ENCODE results near the gene AKNAD1.

The AKNAD1 gene

DNA sequence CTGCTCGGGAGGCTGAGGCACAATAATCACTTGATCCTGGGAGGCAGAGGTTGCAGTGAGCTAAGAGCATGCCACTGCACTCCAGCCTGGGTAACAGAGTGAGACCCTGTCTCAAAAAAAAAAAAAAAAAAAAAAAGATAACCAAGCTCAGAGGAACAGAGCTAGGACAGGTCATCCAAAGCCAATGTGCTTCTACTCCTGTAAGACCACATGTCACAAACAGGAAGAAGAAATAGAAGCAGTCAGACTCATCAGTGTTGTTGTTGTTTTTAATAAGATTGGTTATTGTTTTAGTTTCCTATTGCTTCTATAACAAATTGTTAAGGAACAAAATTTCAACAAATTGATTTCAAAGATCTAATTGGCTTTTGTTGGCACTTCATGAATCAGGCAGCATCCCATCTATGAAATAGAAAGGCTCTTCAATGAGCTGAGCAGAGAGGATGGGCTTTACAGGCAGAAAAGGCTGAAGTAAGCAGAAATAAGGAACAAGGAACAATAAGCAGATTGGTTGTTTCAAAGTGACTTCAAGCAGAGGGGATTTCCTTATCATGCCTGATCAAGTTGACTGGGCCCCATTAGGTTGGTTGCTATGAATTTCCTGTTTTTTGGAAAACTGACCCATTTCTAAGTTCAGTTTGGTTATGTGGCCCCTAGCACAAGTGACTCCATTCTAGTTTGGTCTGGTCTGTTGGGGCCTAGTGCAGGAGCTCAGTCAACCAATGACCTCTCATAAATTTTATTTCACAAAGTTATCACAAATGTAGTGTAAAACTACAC lies 6.0 kb upstream of the AKNAD1 start:
- no peak for DNase-seq (ENCODE audit: low spot score)

DNA sequence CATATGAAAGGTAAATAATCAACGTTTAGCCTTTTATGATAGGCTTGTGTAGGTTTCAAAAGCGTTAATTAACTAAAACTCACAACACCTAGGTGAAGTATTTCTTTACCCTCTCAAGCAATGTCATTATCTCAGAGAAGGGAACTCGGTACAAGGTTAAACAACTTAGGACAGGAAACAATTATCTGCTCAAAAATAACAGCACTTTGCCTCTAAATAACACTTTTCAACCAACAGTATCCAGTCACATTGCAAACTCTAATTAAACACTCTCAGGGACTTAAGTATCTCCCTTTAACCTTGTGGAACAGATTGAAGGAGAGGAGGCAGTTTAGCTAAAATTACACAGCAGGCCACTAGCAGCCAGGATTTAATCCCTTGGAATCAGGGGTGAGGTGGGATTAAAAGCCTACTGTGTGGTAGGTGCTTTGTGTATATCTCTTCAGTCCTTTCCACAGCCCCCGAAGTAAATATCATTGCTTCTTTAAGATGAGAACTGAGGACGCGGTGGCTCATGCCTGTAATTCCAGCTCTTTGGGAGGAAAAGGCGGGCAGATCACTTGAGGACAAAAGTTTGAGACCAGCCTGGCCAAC lies 5.2 kb upstream of the AKNAD1 start:
- DNase-seq (ENCODE audit: low spot score), result no peak

DNA sequence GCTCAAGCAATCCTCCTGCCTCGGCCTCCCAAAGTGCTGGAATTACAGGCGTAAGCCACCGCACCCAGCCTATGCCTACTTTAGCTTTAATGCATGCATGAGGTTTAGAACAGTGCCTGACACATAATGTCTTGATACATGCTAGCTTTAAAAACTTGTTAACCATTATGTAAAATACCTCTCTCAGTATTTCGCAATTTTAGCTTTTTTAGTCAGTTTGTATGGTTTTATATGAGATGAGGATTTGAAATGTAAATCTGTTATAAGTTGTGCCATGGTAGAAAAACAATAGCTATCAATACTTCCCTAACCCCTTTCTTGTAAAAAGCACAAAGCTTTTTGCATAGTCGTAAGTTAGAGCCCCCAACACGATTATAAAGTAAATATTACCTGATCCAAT lies 4.7 kb upstream of the AKNAD1 start:
- DNase-seq (ENCODE audit: low spot score), result no peak

- no peak for DNase-seq (ENCODE audit: low spot score)
Observed at GRCh38 chr1:108860190-108860907, 3.5 kb upstream of the AKNAD1 start.

- no peak for DNase-seq (ENCODE audit: low spot score)
Observed at GRCh38 chr1:108858230-108858950, 1.5 kb upstream of the AKNAD1 start.

- no peak for DNase-seq (ENCODE audit: low spot score)
Observed at GRCh38 chr1:108854221-108855019, 2.5 kb downstream of the AKNAD1 start.

DNA sequence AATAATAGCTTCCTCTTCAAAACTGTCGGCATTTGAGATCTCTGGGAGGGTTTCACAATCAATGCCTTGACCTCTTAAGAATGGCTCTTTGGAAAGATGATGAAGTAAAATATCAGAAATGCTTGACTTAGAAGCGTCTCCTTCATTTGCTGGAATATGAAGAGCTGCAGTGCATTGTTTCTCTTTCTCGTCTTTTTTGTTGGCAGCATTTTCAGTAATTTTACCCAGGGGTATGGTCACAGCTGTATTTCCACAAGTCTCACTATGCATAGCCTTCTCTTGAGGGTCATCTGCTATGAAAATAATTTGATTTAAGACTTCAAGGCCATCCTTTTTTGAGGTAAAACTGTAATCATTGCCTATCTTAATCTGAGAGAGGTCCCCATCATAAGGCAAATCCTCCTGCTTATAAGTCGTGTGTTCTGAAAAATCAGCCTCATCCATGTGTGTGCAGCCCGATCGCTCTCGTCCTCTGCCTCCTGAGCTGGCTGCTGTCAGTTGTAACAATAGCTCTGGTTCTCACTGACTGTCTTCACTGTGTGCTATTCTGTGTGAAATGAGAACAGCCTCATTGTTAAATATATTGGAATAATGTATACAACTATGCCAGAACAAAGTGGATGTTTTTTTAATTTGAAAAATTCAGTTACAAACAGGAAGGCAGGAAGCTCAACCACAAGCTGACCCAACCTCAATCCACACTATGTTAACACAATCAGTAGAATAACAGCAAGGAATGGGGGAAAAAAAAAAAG lies 4.5 kb downstream of the AKNAD1 start:
- DNase-seq (ENCODE audit: low spot score), result no peak

DNA sequence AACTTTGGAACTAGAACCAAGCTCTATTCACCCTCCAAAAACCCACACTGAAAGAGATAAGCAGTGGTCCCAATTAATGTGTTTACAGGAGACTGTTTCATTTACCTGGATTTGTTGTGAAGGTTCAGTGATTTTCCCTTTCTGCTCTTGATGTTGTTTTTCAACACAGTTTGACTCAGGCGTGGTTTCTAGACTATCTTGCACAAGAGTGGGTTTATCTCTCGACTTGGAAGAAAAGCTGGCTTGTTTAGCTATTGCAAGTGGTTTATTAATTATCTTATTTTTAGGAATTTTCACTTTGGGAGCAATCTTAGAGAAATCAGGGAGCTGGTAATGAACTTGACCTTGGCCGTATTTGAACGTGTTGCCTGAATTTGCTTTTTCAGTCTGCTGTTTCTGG lies 5.3 kb downstream of the AKNAD1 start:
- DNase-seq (ENCODE audit: low spot score), result no peak

DNA sequence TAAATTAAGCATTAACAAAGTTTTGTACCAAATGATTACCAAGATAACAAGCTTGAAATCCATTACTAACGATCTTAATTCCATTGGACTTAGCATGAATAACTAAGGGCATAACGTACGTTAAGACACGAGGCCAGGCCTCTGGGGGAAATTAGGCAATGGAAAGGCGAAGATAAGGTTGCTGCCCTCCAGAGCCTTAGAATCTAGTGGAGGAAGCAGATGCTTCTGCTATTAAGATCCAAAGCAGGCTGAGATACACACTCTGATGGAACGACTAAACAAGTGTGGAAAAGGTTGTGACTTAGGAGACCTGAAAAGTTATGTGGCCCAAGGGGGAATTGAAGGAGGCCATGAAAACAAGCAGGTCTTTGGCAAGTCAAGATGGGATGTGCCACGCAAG lies 6.0 kb downstream of the AKNAD1 start:
- DNase-seq (ENCODE audit: low spot score), result no peak

DNA sequence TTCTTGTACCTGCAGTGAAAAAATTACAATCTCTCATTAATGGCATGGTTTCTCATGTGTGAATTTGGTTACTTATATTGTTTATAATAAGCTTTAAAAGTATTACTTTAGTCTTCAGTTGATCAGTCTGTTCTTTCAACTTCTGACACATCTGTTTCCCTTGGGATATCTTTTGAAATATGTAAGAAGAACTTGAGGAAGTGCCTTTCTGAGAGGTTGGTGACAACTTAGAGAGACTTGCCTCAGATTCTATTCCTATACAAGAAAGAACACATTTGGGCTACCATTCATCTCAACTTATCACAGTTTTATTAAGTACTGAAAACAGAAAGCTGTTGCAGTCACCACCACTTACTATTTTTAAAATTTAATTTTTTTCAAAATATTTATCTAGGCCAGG lies 8.1 kb downstream of the AKNAD1 start:
- DNase-seq (ENCODE audit: low spot score), result no peak

DNA sequence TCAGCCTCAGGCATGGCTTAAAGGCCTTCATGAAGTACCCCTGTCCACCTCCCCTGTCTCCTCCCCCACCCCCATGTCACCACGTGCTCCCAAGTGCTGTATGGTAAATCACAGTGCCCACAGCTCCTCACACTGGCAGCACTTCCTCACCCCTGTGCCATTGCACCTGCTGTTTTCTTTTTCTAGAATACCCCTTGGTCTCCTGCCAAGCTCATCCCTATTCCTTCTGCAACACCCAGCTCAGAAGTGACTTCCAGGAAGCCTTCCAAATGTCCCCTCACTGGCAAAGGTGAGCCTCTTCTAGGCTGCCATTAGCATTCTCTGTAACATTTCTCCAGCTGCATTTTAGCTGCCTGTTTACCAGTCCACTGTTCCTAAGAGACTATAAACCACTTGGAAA lies 9.4 kb downstream of the AKNAD1 start:
- DNase-seq (ENCODE audit: low spot score), result no peak

GRCh38 chr1:108845991-108846390 lies 10.9 kb downstream of the AKNAD1 start:
- no peak for DNase-seq (ENCODE audit: low spot score)

DNA sequence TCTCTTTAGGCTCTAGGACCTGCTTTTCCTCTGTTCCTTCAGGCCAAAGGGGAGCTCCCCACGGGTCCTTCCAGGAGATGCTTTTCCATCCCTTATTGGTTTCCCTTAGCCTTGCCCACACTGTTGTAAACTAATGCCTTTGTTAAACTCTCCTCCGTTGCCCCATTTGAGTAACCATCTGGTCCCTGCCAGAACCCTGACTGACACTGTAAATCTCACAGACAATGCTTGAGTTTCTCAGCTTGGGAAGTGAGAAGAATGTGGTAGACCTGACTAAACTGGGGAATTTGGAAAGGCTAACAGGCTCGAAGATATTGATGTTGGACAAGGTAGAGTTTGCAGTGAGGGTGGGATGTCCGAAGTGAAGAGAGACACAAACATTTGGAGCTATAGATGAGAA lies 11.4 kb downstream of the AKNAD1 start:
- no peak for DNase-seq (ENCODE audit: low spot score)

DNA sequence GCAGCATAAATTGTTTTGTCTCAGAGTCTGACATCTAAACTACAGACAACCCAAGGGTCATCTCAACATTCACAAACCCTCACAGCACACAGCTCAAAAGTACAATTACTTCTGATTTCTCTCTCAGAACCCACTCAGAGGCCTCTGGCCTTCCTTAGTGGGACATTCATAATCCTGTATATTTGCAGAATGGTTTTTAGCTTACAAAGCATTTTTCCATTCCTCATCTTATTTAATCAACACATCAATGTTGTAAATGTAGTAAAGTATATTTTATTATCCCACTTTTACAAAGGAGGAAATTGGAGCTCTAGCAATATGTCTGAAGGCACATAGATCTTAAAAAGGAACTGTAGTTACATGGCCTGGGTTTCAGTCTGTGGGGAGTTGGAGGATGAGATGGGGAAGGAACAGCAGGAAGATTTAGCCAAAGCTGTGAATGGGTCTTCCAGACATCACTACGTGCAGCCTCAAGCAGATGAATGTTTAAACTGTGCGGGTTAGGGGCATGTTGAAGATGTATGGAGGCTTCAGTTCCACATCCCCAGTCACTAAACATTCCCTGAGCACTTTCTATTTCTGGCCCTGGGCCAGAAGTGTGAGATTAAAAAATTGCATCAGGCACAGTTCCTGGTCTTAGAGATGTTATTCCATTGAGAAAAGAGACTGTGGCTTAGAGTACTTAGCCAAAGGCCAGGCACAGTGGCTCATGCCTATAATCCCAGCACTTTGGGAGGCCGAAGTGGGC lies 13.3 kb downstream of the AKNAD1 start:
- no peak for DNase-seq (ENCODE audit: low spot score)

DNA sequence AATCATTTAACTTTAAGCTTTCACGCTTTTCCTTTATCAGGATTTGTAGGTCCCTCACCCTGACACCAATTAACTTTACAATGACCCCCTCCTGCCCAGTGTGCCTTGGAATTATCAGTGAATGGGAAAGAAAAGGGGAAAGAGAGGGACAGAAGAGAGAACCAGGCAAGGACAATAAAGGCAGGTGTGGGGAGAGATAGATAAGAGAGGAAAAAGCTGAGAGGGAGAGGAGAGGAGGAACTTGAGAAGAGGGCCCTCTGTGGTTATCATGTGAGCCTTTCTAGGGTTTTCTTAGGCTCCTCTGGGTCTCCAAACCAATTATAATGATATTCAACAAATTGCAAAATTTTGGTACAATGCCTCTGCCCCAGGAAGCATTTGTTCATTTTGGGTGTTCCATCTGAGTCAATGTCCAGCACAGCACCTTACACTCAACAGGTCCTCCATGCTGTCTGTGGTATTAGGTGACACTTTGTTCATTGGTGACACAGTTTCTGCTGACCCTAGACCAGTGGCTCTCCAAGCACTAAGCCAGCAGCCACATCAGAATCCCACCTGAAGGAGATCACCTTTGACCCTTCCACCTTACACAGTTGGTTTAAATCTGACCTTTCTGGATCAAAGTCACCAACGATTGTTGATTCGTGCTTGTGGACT lies 14.2 kb downstream of the AKNAD1 start:
- no peak for DNase-seq (ENCODE audit: low spot score)

- DNase-seq (ENCODE audit: low spot score), result no peak
Observed at GRCh38 chr1:108841703-108842102, 15.2 kb downstream of the AKNAD1 start.

DNA sequence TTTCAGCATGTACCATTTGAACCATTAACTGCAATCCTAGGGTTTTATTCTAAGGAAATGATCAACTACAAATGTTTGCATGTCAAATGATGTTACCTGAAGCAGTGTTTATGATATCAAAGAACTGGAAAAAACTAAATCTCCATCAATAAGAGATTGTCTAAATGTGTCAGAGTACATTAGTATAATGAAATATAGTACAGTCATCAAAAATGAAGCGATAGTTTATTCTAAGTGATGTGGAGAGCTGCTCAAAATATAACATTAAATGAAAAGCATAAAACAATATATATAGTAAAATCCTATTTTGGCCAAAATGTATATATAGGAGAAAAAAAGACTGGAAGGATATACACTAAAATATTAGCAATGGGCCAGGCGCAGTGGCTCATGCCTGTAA lies 24.0 kb downstream of the AKNAD1 start:
- no peak for DNase-seq (ENCODE audit: low spot score)

DNA sequence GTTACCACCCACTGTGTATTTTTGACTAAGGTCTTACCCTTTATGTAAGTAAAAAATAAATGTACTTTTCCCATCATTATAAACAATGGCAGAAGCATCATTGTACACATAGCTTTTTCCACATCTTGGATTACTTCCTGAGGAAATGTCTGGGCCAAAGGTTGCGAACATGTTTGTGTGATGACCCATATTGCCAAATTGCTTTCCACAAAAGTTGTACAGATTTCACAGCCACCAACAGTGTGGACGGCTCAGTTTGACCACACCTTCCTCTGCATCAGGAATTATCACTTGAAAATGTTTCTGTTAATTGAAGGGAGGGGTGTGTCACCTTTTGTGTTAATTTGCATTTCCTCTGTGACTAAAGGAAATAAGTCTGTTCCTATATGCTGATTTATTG lies 25.7 kb downstream of the AKNAD1 start:
- DNase-seq (ENCODE audit: low spot score), result no peak

DNA sequence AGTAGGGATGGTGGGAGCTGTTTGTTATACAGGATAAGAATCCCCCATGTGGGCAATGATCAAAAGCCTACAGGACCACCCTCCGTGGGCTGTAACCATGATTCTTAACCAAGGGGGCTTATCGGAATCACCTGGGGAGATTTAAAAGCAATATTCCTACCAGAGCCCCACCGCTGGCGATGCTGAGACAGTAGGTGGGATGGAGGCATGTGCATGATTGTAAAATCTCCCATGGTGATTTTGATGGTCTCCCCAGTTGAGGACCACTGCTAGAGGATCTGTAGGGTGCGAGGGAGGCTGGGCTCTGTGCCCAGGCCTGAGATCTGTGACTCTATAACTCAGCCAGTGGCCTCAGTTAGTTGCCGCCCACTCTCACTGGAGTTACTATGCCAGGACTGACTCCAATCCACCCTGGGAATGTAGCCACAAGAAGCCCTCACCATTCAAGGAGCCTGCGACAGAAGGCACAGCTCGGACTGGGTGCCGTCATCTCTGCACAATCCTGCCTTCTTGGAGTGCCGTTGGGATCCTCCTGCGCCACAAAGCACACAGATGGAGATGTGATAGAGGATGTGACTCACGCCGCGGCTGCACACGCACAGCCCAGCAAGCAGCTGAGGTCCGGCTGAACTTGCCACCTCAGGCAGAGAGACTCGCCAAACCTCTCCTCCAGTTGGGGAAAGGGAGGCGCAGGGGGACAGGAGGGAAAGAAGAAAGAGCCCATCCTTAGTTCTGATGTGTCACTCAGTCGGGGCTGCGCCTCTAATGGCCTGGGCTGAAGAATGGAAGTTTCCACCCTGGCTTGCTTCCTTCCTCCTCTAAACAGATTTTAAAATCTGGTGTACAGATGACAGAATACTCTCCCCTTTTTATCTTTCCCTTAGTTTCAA lies 26.5 kb downstream of the AKNAD1 start:
- no peak for DNase-seq (ENCODE audit: low spot score)
